Erythroblast (primary cell): Measurements from ENCODE around the gene SLC35G1.

Experiments
- GATA1 ChIP-seq: IDR thresholded peaks from 2 replicates; pipeline ENCODE4 v1.6.1; 2011; ENCODE audit warnings: low read depth, mild to moderate bottlenecking, control low read depth, low read length, moderate library complexity
- POLR2A ChIP-seq: IDR thresholded peaks from 2 replicates; pipeline ENCODE4 v1.6.1; 2011; ENCODE audit warnings: mild to moderate bottlenecking, low read length

DNA sequence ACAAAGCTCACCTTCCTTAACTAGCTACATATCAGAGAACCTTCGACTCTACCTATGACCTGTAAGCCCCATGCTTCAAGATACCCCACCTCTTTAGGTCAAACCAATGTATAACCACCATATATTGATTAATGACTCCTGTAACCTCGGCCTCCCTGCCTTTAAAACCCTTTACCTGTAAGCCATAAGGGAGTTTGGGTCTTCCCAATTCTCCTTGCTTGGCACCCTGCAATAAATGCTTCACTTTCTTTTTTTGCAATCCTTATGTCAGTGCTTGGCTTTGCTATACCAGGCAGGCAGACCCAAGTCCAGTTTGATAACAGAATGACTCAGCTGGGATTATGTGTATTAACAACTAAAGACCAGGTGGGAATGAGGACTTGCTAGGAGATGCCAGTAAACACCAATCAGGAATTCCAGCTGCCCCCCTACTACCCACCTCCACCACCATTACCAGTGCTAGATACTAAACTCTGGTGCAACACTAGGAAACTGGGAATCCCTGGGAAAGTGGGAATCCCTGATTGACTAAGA, 22.0 kb upstream of the SLC35G1 start:
- TF ChIP-seq POLR2A (no peak), GATA1 (no peak)
